Measurements from ENCODE around the gene HTR3C. TPM values are rescaled to one million over a fixed set of nuclear protein-coding genes. Genes with fewer than 3 reads are reported as not detected.

The HTR3C gene
- total RNA-seq, 3 donors from 2014 or later (not counting 1 experiment from before 2014, with no cell fraction given) = not detected

GRCh38 chr3:184092199-184092598 lies 39.4 kb downstream of the HTR3C start:
- Mint-ChIP-seq H3K9me3 (peaks cover 8 to 9% of the 10 kb centered on the region in 2 donors), H3K27ac (no peak overlapping the region), H3K36me3 (peaks cover 7% of the 10 kb centered on the region), H3K4me3 (no peak overlapping the region), H3K27me3 (ENCODE audit: low read depth in 2 of 2) (peaks cover 0 to 4% of the 10 kb centered on the region in 2 donors), H3K4me1 (no peaks in the 10 kb centered on the region)
- Histone ChIP-seq H3K27ac (ENCODE audit: low read length) (no peak overlapping the region), H3K9me3 (ENCODE audit: control insufficient read depth, insufficient read depth, low read length) (peaks cover 6% of the 10 kb centered on the region), H3K36me3 (ENCODE audit: control insufficient read depth, insufficient read depth, low read length) (no peaks in the 10 kb centered on the region), H3K4me3 (ENCODE audit: low read length) (no peak overlapping the region), H3K27me3 (ENCODE audit: control insufficient read depth, insufficient read depth, low read length) (peaks cover 4% of the 10 kb centered on the region), H3K4me1 (ENCODE audit: control insufficient read depth, insufficient read depth, low read length) (no peaks in the 10 kb centered on the region)
- intact Hi-C loops (cut with micrococcal nuclease) = no loop called here
- 91% methylated on average over 3 of the region's 3 CpGs for WGBS (ENCODE audit: insufficient coverage)
- DNase-seq (no peak), ATAC-seq (no peak)
- TF ChIP-seq CTCF (IDR thresholded peaks at IDR 0.05) = no peak

- no peaks in the 10 kb centered on the region for H3K36me3 Mint-ChIP-seq
- DNase-seq (no peak), ATAC-seq (no peak)
- Histone ChIP-seq H3K27me3 (ENCODE audit: control insufficient read depth, insufficient read depth, low read length) (peaks cover 4% of the 10 kb centered on the region), H3K4me1 (ENCODE audit: control insufficient read depth, insufficient read depth, low read length) (no peaks in the 10 kb centered on the region), H3K27ac (ENCODE audit: low read length) (no peak within 1 kb of the TSS), H3K4me3 (ENCODE audit: low read length) (no peak within 1 kb of the TSS), H3K9me3 (ENCODE audit: control insufficient read depth, insufficient read depth, low read length) (peaks cover 6% of the 10 kb centered on the region), H3K36me3 (ENCODE audit: control insufficient read depth, insufficient read depth, low read length) (no peaks in the 10 kb centered on the region)
- TF ChIP-seq CTCF (IDR thresholded peaks at IDR 0.05) = no peak
- H3K27me3 Mint-ChIP-seq (ENCODE audit: low read depth in 2 of 2) = peaks cover 0 to 8% of the 10 kb centered on the region in 2 donors
- intact Hi-C loops (cut with micrococcal nuclease) = no loop called here
- H3K9me3 Mint-ChIP-seq = peaks cover 4 to 6% of the 10 kb centered on the region in 2 donors
- no peaks in the 10 kb centered on the region for H3K4me1 Mint-ChIP-seq
- H3K4me3 Mint-ChIP-seq = no peak within 1 kb of the TSS
- 92% methylated on average over 7 of the region's 7 CpGs for WGBS (ENCODE audit: insufficient coverage)
- H3K27ac Mint-ChIP-seq = no peak within 1 kb of the TSS
These were observed 44.0 kb downstream of the HTR3C start, which contains the start of gene HTR3E for GRCh38 chr3:184096811-184097383. HTR3E (plus strand) TSS chr3:184097064; CDS start chr3:184097530, 466 bp downstream.

DNA sequence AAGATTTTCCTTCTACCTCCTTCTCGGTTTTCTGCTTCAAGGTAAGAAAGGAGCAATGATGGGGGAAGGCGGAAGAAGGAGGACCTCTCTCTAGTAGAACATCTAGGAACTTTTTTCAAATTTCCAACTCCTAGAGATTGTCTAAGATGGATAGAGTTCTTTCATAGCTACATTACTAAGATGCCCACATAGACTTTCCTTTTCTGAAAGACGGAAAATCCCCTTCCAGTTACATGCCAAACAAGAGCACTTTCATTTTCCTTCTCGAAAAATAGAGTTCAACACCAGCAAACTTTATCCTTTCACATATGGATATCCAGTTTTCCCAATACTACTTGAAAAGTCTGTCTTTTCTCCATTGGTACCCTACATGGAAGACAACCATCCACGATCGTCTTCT lies 44.7 kb downstream of the HTR3C start:
- no peak for TF ChIP-seq CTCF (IDR thresholded peaks at IDR 0.05)

More for the DNA sequence above, 44.7 kb downstream of the HTR3C start:
- H3K4me1 ChIP-seq (ENCODE audit: control insufficient read depth, insufficient read depth, low read length) = no peaks in the 10 kb centered on the region
- DNase-seq = no peak
- Mint-ChIP-seq H3K27me3 (ENCODE audit: low read depth in 2 of 2) (peaks cover 0 to 8% of the 10 kb centered on the region in 2 donors), H3K27ac (no peak overlapping the region), H3K9me3 (no peaks in the 10 kb centered on the region), H3K4me3 (no peak overlapping the region), H3K36me3 (no peaks in the 10 kb centered on the region), H3K4me1 (no peaks in the 10 kb centered on the region)
- H3K9me3 ChIP-seq (ENCODE audit: control insufficient read depth, insufficient read depth, low read length) = peaks cover 5% of the 10 kb centered on the region
- intact Hi-C loops (cut with micrococcal nuclease) = no loop called here
- no peaks in the 10 kb centered on the region for H3K36me3 ChIP-seq (ENCODE audit: control insufficient read depth, insufficient read depth, low read length)
- H3K27me3 ChIP-seq (ENCODE audit: control insufficient read depth, insufficient read depth, low read length) = peaks cover 2% of the 10 kb centered on the region
- WGBS (ENCODE audit: insufficient coverage) = 88% methylated on average over 4 of the region's 6 CpGs
- no peak overlapping the region for H3K27ac ChIP-seq (ENCODE audit: low read length)
- ATAC-seq = no peak
- H3K4me3 ChIP-seq (ENCODE audit: low read length) = no peak overlapping the region
